Measurements from ENCODE around the gene PGGHG. TPM values are rescaled to one million over a fixed set of nuclear protein-coding genes. Genes with fewer than 3 reads are reported as not detected.
"Not testable (repeated sequence)": the region's sequence is repeated elsewhere in the genome, so short reads cannot be mapped to it uniquely, and the experiment has no call there.

The PGGHG gene
- polyA plus RNA-seq, 1 donor (not counting 4 experiments of a cell fraction or from before 2014, with no cell fraction given): 4.3 TPM

DNA sequence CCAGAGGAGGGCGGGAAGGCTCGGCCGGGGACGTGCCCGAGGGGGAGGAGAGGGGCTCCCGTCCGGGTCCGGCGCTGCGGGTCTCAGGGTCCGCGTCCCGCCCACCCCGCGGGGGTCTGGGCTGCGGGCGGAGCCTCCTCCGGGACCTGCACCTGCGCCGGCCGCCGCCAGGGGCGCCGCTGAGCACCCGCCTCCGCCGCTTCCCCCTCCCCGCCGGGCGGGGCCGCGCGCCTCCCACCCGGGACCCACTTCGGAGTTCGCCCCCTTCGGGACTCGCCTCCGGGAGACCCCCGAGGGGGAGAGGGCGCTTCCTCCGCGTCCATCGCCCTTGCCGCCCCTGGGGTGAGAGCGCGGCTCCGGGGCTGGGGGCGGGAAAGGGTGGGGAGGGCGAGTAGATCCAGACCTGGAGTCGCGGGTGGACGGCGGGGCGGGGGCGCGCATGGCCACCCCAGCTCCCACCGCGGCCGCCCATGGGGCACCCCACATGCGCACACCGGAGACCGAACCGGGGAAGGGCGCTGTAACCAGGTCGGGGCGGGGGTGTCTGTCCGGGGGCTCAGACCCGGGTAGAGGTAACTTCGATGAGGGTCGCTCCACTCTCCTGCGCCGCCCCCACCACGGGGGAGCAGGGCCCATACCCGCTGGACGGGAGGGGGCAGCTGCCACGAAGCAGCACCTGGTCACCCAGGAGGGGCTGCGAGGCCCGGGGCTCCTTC lies 29.6 kb downstream of the PGGHG start:
- H3K36me3 ChIP-seq (ENCODE audit: control insufficient read depth in 2 of 2, extremely low read depth in 1 of 2, insufficient read depth in 2 of 2, low read length in 2 of 2); dilution Hi-C loops (cut with MboI; ENCODE audit: extremely low pct_ligation_motif_present, low sequenced_read_pairs); H3K9me1 ChIP-seq (ENCODE audit: control insufficient read depth, extremely low read depth, insufficient read depth, low read length); FAIRE-seq; H2AFZ ChIP-seq (ENCODE audit: control insufficient read depth, low read length); H3K9me3 ChIP-seq (ENCODE audit: control insufficient read depth, low read depth, low read length); H3K27ac ChIP-seq (ENCODE audit: control insufficient read depth, insufficient read depth, low read length); H4K20me1 ChIP-seq (ENCODE audit: control insufficient read depth, extremely low read depth, insufficient read depth, low read length); DNase-seq (ENCODE audit: low read depth, low spot score): not testable (repeated sequence)
- Histone ChIP-seq H3K27me3 (ENCODE audit: control insufficient read depth, extremely low read depth, insufficient read depth, low read length) (peaks cover 30% of the 10 kb centered on the region), H3K79me2 (ENCODE audit: control insufficient read depth, insufficient read depth, low read length) (peaks cover 27% of the 10 kb centered on the region), H3K9ac (ENCODE audit: control insufficient read depth, extremely low read depth, insufficient read depth, low read length) (peak overlapping the region; percentile 89), H3K4me1 (ENCODE audit: control insufficient read depth, extremely low read depth, insufficient read depth, low read length) (peaks cover 25% of the 10 kb centered on the region), H3K4me2 (ENCODE audit: control insufficient read depth, extremely low read depth, insufficient read depth, low read depth, low read length) (peak overlapping the region; percentile 90), H3K4me3 (ENCODE audit: control insufficient read depth in 2 of 3, extremely low read depth in 1 of 3, insufficient read depth in 2 of 3, low read depth in 1 of 3, low read length in 3 of 3) (peak overlapping the region in 1 of 3 experiments; percentile 68)

DNA sequence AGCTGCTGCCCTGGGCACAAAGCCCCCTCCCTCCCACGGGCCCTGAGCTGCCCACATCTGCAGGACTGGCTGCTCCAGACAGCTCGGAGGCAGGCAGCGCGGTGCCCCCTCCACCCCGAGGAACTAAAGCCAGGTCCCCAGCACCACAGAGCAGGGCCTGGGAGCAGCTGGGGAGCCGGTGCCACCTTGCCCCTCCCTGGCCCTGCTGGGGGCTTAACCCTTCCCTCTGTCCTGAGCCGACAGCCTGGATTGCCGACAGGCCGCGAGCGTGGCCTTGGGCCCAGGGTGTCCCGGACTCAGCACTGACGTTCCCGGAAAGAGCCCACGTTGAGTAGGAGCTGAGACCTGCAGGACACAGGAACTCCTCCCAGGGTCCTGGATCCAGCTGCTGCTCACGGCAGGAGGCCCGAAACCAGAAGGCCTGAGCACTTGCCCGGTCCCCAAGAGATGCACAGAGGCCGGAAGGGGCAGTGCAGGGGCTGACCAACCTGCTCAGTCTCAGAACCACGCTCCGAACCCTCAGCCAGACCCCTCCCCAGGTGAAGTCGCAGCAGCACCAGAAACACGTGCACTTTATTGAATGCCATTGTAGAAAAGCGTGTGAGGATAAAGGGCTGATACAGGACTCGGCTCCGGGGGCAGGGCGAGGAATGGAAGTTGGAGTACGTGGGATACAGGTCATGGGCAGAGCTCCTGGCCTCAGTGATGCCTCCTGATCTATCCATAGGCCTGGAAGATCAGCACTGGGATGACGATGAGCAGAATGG lies 30.4 kb downstream of the PGGHG start:
- H3K9me1 ChIP-seq (ENCODE audit: control insufficient read depth, extremely low read depth, insufficient read depth, low read length); FAIRE-seq; dilution Hi-C loops (cut with MboI; ENCODE audit: extremely low pct_ligation_motif_present, low sequenced_read_pairs); DNase-seq (ENCODE audit: low read depth, low spot score); H4K20me1 ChIP-seq (ENCODE audit: control insufficient read depth, extremely low read depth, insufficient read depth, low read length); H2AFZ ChIP-seq (ENCODE audit: control insufficient read depth, low read length); H3K9me3 ChIP-seq (ENCODE audit: control insufficient read depth, low read depth, low read length); H3K36me3 ChIP-seq (ENCODE audit: control insufficient read depth in 2 of 2, extremely low read depth in 1 of 2, insufficient read depth in 2 of 2, low read length in 2 of 2): not testable (repeated sequence)
- peak overlapping the region; percentile 90 for H3K4me2 ChIP-seq (ENCODE audit: control insufficient read depth, extremely low read depth, insufficient read depth, low read depth, low read length)
- peaks cover 30% of the 10 kb centered on the region for H3K27me3 ChIP-seq (ENCODE audit: control insufficient read depth, extremely low read depth, insufficient read depth, low read length)
- peak overlapping the region; percentile 40 for H3K27ac ChIP-seq (ENCODE audit: control insufficient read depth, insufficient read depth, low read length)
- H3K4me3 ChIP-seq (ENCODE audit: control insufficient read depth in 2 of 3, extremely low read depth in 1 of 3, insufficient read depth in 2 of 3, low read depth in 1 of 3, low read length in 3 of 3): peak overlapping the region; percentile 68 to 77 (median 70)
- peaks cover 18% of the 10 kb centered on the region for H3K4me1 ChIP-seq (ENCODE audit: control insufficient read depth, extremely low read depth, insufficient read depth, low read length)
- H3K79me2 ChIP-seq (ENCODE audit: control insufficient read depth, insufficient read depth, low read length): peaks cover 23% of the 10 kb centered on the region
- peak overlapping the region; percentile 89 for H3K9ac ChIP-seq (ENCODE audit: control insufficient read depth, extremely low read depth, insufficient read depth, low read length)

DNA sequence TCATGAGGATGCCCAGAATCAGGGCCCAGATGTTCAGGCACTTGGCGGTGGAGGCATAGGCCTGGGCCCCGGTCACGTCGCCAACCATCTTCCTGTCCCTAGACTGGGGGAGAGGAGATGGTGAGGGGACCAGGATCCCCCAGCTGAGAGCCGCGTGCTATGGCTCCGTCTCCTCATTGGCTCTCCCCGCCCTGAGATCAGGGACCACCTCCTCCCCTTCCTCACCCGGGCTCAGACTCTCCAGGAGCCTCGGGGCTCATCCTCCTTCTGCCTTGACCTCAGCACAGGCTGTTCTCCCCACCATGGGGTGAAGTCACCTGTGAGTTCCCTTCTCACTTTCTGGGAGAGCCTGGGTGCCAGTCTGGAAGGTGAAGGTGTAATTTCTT lies 31.0 kb downstream of the PGGHG start:
- peak overlapping the region; percentile 68 to 77 (median 71) for H3K4me3 ChIP-seq (ENCODE audit: control insufficient read depth in 2 of 3, extremely low read depth in 1 of 3, insufficient read depth in 2 of 3, low read depth in 1 of 3, low read length in 3 of 3)
- H3K9me3 ChIP-seq (ENCODE audit: control insufficient read depth, low read depth, low read length); H2AFZ ChIP-seq (ENCODE audit: control insufficient read depth, low read length); FAIRE-seq; H4K20me1 ChIP-seq (ENCODE audit: control insufficient read depth, extremely low read depth, insufficient read depth, low read length); H3K36me3 ChIP-seq (ENCODE audit: control insufficient read depth in 2 of 2, extremely low read depth in 1 of 2, insufficient read depth in 2 of 2, low read length in 2 of 2); H3K9me1 ChIP-seq (ENCODE audit: control insufficient read depth, extremely low read depth, insufficient read depth, low read length); DNase-seq (ENCODE audit: low read depth, low spot score); dilution Hi-C loops (cut with MboI; ENCODE audit: extremely low pct_ligation_motif_present, low sequenced_read_pairs): not testable (repeated sequence)
- H3K4me1 ChIP-seq (ENCODE audit: control insufficient read depth, extremely low read depth, insufficient read depth, low read length): peaks cover 18% of the 10 kb centered on the region
- H3K4me2 ChIP-seq (ENCODE audit: control insufficient read depth, extremely low read depth, insufficient read depth, low read depth, low read length): peak overlapping the region; percentile 90
- peak overlapping the region; percentile 89 for H3K9ac ChIP-seq (ENCODE audit: control insufficient read depth, extremely low read depth, insufficient read depth, low read length)
- peaks cover 21% of the 10 kb centered on the region for H3K79me2 ChIP-seq (ENCODE audit: control insufficient read depth, insufficient read depth, low read length)
- peak overlapping the region; percentile 40 for H3K27ac ChIP-seq (ENCODE audit: control insufficient read depth, insufficient read depth, low read length)
- peaks cover 28% of the 10 kb centered on the region for H3K27me3 ChIP-seq (ENCODE audit: control insufficient read depth, extremely low read depth, insufficient read depth, low read length)

All from keratinocyte (primary cell).